ENCODE data around the gene TRPV6.

Gene TRPV6

DNA sequence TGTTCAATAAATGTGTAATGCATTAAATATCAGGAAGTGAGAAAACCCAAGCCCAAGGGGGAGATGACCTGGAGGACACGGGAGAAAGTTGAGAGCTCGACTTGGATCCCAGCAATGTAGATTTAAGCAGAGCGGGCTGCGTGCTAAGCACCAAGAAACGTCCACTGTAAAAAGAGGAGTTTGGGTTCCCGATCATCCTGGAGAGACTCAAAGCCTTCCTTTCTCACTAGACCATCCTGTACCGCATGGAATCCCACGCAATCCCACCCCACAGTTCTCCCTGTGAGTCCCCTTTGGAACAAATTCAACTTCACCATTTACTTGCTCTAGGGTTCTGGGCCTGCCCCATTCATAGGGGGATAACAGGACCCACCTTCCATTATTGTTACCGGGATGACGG lies 2.4 kb downstream of the TRPV6 start:
- no peak for DNase-seq (ENCODE audit: low read depth)

DNA sequence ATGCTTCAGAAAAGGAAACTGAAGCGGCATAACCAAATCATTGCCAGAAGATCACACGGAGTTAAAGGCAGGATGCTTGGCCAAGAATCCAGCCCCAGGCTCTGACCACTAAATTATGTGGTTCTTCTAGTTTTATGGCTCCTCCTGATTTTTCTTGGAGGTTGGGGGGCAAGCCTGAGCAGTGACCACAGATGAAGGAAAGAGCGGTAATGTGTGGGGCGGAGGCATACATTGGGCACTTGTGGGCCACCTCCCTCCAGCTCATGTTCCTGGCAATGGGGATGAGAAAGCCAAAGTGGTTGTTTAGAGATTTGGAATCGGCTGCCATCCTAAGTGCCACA lies 3.2 kb downstream of the TRPV6 start:
- no peak for DNase-seq (ENCODE audit: low read depth)

DNA sequence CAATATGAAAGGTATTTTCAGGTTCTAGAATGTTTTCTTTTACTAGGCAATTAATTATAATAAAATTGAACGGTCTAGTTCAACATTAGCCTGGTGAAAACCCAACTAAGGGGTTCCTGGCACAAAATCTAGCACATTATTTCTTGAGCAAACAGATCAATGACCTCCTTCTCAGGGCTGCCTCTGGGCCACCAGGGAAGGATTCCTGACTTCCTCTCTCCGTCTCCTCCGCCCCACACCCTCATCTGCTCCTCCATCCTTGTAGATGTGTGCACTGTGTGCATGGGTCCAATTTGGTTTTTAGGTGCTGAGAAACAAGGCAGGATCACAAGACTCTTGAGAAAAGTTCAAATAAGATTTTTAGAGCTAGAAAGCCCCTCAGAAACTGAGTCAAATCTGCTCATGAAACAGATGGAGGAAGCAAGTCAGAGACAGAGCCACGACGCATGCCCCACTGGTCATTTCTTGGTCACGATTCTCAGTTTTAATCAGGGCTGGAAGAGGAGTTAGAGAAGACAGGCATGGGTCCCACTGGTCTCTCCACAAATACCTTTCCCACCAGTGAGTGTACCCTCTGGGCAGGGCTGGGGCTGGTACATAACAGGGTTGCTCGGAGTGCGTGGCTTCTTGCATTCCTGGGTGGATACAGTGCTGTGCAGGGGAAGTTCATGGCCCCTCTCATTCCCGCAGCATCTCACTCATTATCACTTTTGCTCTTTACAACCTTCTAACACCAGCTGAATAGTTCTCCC lies 3.8 kb downstream of the TRPV6 start:
- DNase-seq (ENCODE audit: low read depth) = no peak

DNA sequence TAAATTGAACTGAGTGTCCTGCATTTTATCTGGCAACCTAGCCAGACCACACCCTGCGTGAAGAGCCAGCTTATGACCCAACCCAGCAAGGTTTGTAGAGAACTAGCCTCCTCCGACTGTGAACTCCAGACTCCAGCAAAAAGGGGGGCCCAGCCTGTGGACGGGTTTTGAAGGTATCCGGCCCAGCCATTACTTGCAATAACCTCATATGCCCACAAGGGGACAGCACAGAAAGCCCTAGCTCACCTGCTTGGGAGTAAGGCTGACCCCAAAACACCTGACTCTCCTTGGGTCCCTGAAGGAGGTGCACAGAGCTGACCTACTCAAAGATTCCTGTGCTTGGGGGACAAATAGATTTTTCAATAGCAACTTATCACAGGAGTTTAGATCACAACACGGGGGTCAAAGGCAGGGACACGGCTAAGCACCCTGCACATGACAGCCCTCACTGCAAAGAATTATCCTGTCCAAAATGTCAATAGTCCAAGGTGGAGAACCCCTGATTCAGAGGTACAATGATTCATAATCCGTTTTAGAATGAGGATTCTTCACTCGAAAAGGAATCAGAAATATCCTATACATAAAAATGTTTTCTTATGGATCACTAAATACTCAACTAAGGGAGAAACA lies 4.6 kb downstream of the TRPV6 start:
- DNase-seq (ENCODE audit: low read depth) = no peak

DNA sequence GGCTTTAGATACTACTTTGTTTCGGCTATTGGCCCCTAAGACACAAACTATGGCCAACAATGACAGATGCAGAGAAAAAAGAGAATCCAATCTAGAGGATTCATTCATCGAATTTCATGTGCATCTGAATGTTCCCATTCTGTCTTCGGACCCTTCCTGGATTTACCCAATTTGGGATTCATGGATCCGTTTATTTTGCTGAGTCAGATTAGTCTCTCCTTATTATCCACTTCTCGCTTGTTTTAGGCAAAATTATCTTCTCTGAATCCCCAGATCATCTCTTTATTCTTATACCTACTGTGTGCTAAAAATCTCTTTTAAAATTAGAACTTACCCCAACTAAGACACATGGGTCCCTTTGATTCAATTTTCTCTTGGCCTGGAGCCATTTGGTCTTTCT lies 6.5 kb downstream of the TRPV6 start:
- DNase-seq (ENCODE audit: low read depth) = no peak

DNA sequence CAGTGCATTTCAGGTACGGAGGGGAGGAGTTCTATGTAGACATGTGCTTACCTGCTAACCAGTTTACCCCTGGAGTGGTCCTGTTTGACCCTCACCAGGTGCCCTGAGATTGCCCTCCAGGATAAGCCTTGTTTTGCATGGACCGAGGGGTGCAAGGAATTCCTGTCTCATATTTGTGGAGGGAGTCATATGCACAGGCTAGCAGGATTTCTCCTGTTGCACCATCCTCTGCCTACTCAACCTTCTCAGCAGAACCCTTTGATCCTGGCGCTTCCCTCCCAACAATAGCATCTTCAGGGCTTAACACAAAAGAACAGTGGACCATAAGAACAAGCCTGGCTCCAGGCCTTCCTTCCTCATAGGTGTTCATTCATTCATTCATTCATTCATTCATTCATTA lies 7.2 kb downstream of the TRPV6 start:
- no peak for DNase-seq (ENCODE audit: low read depth)

DNA sequence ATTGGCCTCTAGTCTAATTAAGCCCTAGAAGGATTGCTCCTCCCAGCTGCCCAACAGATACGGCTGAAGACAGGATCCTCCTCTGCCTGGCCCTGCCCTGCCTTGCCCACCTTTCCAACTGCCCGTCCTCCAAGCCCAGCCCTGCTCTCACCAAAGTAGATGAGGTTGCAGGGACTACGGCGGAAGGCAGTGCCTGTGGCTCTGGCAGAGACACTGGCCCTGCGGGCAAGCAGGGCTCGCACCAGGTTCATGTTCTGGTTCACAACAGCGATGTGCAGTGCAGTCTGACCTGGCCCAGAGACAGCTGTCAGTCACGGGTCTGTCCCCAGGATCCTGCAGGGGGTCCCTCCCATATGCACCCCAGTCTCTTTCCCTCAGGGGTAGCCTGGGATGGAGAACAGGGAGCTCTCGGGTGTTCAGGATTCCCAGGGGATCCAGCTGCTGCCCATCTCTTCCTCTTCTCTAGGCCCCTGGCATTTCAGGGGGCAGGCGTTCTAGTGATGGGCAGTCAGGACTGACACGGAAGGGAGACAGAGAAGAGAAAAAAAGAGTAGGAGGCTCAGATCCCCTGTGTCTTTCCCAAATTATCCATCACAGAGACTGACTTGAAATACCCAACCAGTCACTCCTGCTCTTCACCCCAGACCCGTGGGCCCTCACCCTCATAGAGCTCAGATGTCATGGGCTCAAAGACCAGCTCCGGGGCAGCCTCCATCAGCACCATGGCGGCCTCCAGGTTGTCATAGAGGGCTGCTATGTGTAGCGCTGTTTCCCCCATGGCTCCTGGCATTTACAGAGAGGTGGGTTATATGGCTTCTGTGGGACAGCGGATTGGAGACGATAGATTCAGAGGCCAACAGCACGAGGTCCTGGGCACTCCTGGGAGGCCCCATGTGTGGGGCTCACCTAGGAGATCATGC lies 8.3 kb downstream of the TRPV6 start:
- no peak for DNase-seq (ENCODE audit: low read depth)

DNA sequence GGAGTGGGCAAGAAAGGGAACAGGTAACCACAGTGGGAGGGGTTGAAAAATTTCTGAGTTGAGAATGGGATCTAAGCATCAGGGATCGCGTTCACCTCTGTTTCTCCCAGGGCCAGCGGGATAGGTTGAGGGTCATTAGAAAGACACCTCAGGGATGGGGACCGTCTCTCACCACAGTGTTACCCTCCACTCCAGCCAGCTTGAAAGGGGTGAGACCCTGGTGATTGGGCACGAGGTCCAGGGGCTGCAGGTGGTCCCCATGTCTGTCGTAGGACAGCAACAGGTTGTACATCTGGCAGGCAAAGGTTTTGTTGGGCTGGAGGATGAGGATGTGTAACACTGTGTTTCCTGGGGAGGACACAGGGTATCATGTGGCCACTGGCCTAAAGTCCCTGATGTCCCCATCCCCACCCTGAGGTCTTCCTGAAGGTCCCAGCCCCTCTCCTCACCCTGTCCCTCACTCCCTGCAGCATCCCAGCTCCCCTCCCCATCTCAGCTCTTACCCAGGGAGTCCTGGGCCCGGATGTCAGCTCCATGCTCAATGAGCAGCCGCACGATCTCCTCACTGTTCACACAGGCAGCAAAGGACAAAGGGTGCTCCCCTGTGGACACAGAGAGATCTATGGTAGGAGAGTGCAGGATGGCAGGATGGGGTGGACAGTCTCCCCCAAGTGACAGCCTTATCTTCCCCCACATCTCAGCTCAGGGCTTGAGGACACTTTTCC lies 9.1 kb downstream of the TRPV6 start:
- no peak for DNase-seq (ENCODE audit: low read depth)

DNA sequence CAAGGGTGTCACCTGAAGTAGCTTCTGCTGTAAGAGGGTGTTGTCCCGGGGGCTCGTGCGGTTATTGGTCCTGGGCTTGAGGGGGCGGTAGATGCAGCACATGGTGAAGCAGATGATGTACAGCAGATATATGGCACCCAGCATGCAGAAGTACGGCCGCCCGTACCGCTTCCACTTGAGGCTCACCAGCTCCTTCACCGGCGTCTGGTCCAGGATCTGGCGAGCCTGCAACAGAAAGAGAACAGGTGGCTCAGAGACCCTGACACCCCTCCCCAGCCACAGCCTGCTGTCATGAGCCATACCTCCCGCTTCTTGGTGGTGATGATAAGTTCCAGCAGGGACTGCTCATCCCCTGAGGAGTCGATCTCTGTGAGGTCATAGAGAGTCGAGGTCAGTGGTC lies 10.1 kb downstream of the TRPV6 start:
- no peak for DNase-seq (ENCODE audit: low read depth)

DNA sequence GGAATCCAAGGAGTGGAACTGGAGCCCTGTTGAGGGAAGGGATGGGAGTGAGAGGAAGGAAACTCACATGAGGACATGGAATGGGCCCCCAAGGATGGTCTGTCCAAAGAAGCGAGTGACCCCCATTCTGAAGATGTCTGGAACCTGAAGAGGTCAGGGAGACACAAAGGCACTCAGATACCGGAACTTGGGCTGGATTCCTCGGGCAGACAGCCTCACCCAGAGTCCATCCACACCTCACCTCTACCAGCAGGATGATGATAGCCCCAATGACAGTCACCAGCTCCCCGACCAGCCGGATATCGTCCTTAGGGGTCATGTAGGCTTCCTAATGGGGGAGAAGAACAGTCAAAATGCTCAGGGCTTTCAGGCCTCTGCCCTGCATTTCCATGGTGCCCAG lies 10.7 kb downstream of the TRPV6 start:
- DNase-seq (ENCODE audit: low read depth) = no peak

DNA sequence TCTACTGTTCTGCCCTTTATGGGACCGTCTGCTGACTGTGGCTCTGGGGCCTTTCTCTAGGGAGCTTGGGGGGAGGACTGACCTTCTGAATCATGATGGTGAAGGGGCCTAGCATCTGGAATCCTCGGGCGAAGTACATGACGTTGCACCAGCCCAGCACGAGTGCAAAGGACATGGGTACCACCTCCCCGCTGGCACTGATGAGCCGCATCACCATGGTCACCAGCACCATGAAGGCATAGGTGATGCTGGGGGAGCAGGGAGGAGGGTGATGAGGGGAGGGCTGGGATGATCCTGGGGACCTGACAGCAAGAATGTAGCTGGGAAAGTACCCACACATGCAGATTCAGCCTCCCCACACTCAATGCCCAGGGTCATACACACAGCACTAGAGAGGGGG lies 11.1 kb downstream of the TRPV6 start:
- DNase-seq (ENCODE audit: low read depth) = no peak

DNA sequence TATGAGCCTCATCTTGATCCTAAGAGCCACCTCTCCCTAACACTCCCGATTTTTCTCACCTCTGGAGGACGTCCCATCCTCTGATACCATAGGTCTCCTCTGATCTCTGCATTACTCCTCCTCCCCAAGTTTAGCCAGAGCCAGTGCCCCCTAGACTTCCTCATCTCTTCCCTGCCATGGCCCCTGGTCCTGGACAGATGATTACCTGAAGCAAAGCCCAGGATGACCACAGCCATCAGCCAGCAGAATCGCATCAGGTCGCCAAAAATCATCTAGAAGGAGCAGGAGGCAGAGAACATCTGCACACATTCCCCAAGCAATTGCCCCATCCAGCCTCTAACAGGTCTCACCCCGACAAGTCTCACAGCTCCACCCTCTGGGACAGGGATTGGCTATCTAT lies 11.7 kb downstream of the TRPV6 start:
- no peak for DNase-seq (ENCODE audit: low read depth)

DNA sequence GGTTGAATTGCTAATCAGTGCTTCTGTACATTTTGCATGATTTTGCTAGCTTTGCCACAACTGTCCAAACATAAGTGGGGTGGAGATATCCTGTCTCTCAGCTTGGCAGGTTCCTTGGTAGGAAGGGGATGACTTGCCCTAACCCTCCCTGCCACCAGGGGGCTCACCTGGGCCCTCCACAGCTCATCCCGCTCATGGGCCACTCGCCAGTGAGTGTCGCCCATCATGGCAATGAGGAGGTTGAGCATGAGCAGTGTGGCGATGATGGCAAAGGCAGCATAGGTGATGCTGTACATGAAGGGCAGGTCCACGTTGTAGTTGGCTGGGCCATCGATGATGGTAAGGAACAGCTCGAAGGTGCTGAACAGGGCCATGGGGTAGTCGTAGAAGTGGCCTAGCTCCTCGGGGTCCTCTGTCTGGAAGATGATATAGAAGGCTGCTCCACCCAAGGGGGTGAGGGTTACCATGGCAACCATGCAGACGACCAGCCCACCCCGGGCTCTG lies 12.2 kb downstream of the TRPV6 start:
- no peak for DNase-seq (ENCODE audit: low read depth)

DNA sequence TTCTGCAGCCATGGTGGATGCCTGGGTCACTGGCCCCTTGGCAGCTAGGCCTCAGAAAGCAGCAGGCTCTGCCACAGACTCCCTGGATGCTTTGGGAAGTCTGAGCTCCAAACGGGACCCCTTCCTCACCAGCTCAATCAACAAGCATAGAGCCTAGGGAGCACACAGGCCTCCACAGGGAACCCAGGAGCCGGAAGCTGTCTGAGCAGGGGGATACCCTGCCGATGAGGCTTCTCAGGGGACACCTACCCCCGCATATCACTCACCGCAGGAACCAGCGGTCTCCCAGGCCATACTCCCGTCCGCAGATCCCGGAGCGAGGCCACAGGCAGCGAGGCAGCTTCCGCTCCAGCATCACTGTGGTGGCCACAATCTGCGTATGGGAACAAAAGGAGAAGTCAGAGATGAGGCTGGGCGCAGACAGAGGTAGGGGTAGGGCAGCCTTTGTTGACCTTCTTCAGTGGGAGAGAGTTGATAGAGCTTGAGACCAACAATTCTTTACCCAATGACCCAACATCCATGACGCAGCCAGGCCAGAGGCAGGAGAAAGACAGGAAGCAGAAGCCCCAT lies 13.4 kb downstream of the TRPV6 start:
- DNase-seq (ENCODE audit: low read depth) = no peak

DNA sequence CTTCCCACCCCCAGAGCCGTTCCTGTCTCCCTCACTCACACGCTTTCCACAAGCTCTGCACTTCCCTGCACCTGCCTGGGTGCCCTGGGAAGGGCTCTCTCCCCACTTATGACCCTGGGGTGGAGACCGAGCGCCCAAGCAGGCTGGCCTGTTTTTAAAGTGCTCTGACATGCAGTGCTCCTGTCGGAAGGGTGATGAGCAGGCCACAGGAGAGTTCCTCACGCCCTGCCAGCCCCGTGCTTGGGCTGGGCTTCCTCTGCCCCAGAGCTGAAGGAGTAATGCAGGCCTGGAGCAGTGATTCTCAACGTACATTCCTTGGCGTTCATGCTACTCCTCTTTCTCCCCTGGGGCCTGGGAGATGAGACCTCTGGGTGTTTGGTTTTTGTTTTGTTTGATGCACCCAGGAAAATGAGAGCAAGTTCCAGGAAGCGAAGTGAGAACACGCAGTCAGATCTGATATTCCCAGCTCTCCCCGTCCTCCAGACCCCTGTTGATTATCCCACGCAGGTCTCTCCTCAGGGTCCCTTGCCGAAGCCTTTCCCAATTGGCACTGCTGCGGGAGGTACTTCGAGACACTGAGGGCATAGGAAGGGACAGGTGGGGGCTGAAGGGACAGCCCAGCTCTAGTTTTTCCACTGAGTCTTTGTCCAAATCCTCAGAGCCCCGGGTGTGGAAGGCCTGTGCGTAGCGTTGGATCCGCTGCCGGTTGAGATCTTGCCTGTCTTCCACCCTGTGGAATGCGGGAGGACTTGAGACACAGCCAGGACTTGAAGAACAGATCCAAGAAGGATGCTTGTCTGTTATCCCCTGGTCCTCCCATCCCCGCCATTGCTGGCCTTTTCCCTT lies 14.1 kb downstream of the TRPV6 start:
- DNase-seq (ENCODE audit: low read depth) = no peak

DNA sequence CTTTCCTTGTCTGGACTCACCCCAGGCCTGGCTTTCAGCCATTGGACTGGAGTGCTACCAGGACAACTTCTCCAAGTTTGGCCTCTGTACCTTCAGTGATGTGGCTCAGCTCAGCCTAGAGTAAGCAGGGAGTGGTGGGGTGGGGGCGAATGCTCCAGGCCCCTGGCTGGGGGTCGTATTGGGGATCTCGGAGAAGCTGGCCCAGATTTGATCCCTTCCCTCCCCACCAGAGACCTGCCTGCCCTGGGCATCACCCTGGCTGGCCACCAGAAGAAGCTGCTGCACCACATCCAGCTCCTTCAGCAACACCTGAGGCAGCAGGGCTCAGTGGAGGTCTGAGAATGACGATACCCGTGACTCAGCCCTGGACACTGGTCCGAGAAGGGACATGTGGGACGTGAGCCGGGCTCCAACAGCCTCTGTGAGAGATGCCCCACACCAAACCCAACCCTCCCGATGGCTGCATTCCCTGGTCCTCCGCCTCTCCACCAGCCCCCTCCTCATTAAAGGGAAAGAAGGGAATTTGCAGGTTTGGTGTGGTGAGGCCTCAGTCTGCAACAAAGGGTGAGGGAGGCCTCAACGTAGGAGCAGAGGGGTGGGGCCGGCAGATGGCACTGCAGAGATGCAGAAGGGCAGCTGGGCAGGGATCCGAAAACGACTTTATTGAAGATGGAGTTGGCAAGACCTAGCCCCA lies 14.8 kb downstream of the TRPV6 start:
- no peak for DNase-seq (ENCODE audit: low read depth)

DNA sequence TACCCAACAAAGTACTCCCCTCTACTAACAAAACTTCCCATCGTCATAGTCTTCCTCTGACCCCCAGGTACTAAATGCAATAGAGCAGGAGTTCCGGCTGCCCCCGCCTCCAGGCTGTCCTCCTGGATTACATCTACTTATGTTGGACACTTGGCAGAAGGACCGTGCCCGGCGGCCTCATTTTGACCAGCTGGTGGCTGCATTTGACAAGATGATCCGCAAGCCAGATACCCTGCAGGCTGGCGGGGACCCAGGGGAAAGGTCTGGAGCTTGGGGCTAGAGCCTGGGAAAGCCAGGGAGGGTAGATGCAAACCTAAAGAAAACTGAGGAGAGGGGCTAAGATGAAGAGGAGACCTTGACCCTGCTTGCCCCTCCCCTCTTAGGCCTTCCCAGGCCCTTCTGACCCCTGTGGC lies 15.4 kb downstream of the TRPV6 start:
- DNase-seq (ENCODE audit: low read depth) = no peak

DNA sequence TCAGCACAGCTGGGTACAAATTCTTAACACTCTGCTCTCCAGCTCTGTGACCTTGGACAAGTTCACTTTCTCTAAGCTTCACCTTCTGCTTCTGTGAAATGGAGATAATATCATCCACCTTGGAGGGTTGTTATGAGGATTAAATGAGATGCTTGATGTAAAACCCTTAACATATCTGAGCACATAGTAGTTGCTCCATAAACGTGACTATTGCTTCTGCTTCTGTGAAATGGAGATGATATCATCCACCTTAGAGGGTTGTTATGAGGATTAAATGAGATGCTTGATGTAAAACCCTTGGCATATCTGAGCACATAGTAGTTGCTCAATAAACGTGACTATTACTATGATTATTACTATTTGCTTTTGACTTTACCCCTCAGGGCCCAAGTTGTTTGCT lies 16.1 kb downstream of the TRPV6 start:
- no peak for DNase-seq (ENCODE audit: low read depth)

DNA sequence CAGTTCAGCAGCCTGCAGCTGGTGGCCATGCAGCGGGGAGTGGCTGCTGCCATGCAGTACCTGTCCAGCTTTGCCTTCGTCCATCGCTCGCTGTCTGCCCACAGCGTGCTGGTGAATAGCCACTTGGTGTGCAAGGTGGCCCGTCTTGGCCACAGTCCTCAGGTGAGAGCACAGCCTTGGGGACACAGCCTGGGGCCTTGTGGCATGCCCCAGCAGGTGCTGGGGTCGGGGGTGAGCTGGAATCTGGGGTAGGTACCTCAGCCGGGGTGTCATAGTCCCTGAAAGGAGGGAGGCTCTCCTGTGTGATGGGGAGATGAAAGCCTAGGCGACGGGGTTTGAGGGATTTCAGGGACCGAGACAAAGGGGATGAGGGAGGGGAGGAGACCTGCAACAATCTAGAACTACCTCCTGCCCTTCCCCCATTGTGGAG lies 16.5 kb downstream of the TRPV6 start:
- no peak for DNase-seq (ENCODE audit: low read depth)
